GM13977 (cell line): ENCODE data around the gene MAPT.
"Not testable (repeated sequence)": the region's sequence is repeated elsewhere in the genome, so short reads cannot be mapped to it uniquely, and the experiment has no call there.

ENCODE experiments used
- DNase-seq: peaks from one replicate; pipeline ENCODE4 v3.0.0; 2012; ENCODE audit warnings: low spot score
- in situ Hi-C: fragments of 300-500 bp; cut with MboI; formaldehyde crosslinking; loops from one replicate; pipeline ENCODE4 v1.12.0; 2022; ENCODE audit warnings: low sequenced_read_pairs, low pct_unique_long_range_greater_than_20kb, mixed read lengths, inconsistent platforms; ENCODE audit not compliant: unreplicated experiment
- TF ChIP-seq, protein P1 (sequence below): IDR thresholded peaks from 2 replicates; pipeline ENCODE4 v1.5.1; 2012; ENCODE audit warnings: mild to moderate bottlenecking, control low read depth; ENCODE audit not compliant: insufficient read depth; ENCODE audit errors: extremely low read depth, missing control alignments

The MAPT gene

DNA sequence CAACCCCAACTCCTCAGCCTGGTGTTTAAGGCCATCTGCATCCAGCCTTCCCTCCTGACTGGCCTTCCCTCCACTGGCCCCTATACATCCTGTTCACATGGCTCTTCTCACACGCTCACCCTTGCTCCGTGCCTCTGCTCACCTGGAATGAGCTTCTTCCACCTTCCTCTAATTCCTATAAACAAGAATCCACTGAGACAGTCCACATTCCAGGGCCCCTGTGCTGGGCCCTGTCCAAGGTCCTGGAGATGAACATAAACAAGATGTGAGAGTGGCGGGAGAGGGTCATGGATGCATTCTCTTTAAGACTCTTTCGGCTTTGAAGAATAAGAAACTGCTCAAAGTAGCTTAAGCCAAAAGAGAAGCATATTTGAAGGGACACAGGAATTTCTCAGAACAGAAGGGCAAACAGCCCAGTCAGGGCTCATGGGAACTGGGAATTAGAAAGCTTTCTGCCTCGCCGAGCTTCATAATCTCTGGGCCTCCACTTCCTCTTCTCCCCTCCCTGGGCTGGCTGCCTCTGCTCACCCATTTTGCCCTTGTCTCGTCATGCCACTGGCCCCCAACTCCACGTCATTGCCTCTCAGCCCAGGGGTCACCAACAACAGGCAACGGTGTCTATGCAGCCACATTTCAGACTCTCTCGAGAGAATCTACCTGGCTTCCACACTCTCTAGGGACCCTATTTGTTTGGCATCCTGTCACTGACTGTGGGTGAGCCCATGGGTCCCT lies 36.2 kb upstream of the MAPT start:
- in situ Hi-C loops = no loop called here
- DNase-seq = no peak
- TF ChIP-seq, protein P1, sequence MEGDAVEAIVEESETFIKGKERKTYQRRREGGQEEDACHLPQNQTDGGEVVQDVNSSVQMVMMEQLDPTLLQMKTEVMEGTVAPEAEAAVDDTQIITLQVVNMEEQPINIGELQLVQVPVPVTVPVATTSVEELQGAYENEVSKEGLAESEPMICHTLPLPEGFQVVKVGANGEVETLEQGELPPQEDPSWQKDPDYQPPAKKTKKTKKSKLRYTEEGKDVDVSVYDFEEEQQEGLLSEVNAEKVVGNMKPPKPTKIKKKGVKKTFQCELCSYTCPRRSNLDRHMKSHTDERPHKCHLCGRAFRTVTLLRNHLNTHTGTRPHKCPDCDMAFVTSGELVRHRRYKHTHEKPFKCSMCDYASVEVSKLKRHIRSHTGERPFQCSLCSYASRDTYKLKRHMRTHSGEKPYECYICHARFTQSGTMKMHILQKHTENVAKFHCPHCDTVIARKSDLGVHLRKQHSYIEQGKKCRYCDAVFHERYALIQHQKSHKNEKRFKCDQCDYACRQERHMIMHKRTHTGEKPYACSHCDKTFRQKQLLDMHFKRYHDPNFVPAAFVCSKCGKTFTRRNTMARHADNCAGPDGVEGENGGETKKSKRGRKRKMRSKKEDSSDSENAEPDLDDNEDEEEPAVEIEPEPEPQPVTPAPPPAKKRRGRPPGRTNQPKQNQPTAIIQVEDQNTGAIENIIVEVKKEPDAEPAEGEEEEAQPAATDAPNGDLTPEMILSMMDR = no peak

DNA sequence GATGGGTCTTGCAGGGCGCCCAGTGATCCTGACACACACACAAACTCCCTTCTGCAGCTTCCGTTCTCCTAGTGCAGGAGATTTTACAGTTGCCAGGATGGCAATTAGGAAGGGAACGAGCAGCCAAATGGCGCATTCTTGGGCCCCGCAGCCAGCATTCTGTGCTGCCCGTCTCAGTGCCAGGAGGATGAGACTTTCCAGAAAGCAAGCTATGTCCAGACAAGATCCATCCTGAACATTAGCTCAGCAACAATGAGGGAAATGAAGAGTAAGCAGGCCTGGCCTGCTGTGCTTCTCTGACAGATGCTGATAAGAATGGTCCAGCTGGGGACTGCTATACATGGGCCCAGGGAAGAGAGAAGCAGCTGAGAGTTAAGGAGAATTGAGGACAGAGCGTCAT lies 33.2 kb upstream of the MAPT start:
- no peak for DNase-seq
- TF ChIP-seq, protein P1 = no peak
- in situ Hi-C loops = no loop called here

DNA sequence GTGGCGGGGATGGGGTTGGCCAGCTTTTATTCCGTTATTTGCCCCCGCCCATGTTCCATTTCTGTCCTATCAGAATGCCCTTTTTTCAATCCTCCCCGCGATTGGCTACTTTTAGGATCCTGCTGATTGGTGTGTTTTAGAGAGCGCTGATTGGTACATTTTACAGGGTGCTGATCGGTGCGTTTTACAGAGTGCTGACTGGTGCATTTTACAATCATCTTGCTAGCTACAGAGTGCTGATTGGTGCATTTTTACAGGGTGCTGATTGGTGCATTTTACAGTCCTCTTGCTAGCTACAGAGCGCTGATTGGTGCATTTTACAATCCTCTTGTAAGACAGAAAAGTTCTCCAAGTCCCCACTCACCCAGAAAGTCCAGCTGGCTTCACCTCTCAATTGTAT lies 32.2 kb upstream of the MAPT start:
- DNase-seq, in situ Hi-C loops: not testable (repeated sequence)

DNA sequence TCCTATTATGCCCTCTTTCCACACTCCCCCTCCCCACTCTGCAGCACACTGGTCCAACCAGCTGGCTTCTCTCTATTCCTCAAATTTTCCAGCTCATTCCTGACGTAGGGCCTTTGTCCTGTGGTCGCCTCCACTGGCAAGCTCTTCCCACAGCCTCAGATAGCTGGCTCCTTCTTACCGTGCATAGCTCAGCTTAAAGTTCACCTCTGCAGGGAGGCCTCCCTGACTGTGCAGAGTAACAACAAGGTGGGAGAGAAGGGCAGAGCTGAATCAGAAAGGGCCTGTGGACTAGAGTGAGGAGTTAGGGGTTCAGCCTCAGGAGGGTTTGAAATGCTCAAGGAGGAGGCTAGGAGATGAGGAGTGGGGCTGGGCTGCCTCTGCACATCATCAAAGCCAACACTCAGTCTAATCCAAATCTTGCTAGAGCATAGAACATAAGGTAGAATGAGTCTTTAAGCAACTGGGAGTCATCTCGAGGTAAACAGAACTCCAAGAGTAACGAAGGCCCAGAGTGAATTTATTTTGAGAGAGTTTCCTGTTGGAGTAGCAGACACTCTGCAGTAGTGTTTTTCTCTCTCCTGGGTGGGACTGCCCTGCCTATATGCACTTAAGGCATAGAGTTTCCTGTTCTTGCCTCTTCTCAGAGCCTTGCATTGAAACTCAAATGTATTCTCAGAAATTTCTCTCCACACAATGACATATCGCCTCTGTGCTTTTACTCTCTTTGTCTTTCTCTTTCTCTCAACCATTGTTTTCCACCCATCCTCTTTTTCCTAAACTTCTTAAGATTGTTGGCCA lies 30.3 kb upstream of the MAPT start:
- in situ Hi-C loops = no loop called here
- TF ChIP-seq, protein P1 = no peak
- no peak for DNase-seq

DNA sequence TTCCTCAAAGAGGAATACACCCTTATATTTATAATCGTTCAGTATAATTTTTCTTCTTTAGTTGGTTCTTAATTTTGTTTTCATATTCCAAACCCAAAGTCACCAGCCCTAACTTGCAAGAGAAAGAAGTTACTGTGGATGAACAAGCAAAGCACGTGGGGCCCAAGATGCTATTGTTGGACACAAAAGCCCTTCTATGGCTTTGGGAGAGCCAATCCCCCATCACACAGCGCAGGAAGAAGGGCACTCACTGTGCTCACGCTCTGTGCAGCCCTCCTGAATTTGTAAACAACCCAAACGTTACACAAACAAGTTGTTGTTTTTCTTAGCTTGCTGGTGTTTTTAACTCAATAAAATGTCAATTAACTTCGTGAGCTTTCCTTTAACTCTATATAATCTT lies 27.2 kb upstream of the MAPT start:
- TF ChIP-seq, protein P1 = no peak
- DNase-seq = no peak
- in situ Hi-C loops = no loop called here

DNA sequence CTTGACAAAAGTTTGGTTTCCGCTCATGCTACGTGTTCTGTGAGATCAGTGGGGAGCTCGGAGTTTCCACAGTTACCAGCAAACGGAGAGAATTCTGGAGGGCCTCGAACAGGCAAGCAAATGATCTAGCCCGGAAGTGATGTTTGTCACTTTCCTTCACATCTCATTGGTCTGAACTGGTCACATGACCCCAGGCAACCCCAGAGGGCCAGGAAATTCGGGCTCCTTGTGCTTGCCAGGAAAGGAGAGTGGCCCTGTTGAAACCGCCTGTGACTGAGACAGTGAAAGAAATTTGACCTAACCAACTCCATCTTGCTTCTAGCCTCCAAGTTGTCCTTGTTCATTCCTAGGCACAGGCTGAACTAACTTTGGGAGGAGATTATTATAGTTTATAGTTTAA lies 26.7 kb upstream of the MAPT start:
- no peak for DNase-seq
- in situ Hi-C loops = no loop called here
- TF ChIP-seq, protein P1 = no peak

DNA sequence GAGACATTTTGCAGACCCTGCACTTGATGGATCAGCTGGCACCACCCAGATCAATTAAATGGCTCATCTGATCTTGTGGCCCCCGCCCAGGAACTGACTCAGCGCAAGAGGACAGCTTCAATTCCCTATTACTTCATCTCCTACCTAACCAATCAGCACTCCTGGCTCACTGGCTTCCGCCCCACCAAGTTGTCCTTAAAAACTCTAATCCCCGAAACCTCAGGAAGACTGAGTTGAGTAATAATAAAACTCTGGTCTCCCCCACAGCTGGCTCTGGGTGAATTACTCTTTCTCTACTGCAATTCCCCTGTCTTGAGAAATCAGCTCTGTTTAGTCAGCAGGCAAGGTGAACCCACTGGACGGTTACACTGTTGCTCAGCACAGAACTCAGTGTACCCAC lies 26.1 kb upstream of the MAPT start:
- DNase-seq = no peak
- in situ Hi-C loops = no loop called here
- TF ChIP-seq, protein P1 = no peak
